Dedifferentiated amniotic fluid mesenchymal stem cell (primary cell): Measurements from ENCODE around the gene SERPINE3.

ENCODE experiments used
- DNase-seq: peaks from one replicate; pipeline ENCODE4 v3.0.0-alpha.2; 2016; ENCODE audit errors: extremely low spot score

SERPINE3 gene

GRCh38 chr13:51339354-51339753 lies at the start of gene SERPINE3:
SERPINE3 (plus strand) TSS chr13:51339691; CDS start chr13:51341092, 1,401 bp downstream.
- no peak for DNase-seq

GRCh38 chr13:51291341-51291740 lies 48.1 kb upstream of the SERPINE3 start:
- DNase-seq: no peak

GRCh38 chr13:51292000-51292565 lies 47.4 kb upstream of the SERPINE3 start:
- DNase-seq: no peak

DNA sequence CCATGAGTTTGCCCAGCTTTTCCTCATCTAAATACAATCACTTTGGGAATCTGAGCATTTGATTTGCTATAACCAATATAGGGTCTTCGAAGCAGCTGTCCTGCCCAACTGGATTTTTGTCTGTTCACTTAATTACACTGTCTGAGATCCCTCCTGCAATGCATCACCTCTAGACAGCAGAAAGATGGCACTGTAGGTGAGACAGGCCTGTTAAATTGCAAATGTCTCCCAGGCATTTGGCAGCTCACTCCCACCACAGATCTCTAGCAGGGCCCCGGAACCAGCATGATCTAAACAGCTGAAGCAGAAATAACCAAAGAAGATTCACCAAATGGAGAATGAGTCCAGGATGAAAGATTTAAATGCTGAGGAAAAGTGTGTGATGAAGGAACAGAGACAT lies 41.9 kb upstream of the SERPINE3 start:
- DNase-seq: no peak

DNA sequence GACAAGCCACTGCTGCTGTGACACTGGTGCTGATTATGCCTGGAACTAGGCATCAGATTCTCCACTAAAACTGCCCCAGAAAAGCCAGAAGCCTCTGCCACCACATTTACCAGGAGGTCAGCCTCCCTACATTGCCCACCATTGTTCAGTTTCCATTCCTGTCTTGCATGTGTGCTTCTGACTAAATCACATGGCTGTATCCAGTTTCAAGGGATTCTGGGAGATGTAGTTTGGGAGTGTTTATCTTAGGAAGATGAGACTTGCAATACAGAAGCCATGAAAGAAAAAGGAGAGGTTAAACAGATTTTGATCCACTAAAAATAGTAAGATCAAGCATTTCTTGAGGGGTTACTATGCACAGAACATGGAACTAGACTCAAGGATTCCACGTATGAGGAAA lies 40.7 kb upstream of the SERPINE3 start:
- no peak for DNase-seq

GRCh38 chr13:51303063-51303552 lies 36.4 kb upstream of the SERPINE3 start:
- DNase-seq: no peak

- DNase-seq: no peak
Observed at GRCh38 chr13:51303882-51304281, 35.6 kb upstream of the SERPINE3 start.

- DNase-seq: no peak
Observed at GRCh38 chr13:51305271-51305967, 34.1 kb upstream of the SERPINE3 start.

GRCh38 chr13:51308781-51309180 lies 30.7 kb upstream of the SERPINE3 start:
- no peak for DNase-seq

DNA sequence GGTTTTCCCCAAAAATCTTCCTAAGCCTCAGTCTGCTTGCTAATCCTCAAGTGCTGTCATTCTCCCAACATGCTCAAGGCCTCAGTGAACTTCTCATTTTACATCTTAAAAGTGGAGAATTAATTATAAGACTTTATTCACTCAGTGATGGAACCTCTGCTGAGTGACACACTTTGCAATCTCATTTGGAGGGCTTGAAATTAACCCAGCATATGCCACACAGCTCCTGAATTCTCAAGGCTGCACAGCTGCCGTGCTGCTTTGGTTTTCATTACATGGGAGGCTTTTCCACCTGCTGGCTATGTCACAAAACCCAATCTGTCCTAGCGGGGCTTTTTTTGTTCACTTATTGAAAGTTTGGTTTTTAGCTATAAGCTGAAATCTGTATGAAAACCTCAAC lies 28.3 kb upstream of the SERPINE3 start:
- no peak for DNase-seq

- no peak for DNase-seq
Observed at GRCh38 chr13:51311957-51312520, 27.5 kb upstream of the SERPINE3 start.

GRCh38 chr13:51313619-51314018 lies 25.9 kb upstream of the SERPINE3 start:
- no peak for DNase-seq

- DNase-seq: no peak
Observed at GRCh38 chr13:51317262-51317661, 22.2 kb upstream of the SERPINE3 start.

GRCh38 chr13:51318015-51318414 lies 21.5 kb upstream of the SERPINE3 start:
- no peak for DNase-seq

DNA sequence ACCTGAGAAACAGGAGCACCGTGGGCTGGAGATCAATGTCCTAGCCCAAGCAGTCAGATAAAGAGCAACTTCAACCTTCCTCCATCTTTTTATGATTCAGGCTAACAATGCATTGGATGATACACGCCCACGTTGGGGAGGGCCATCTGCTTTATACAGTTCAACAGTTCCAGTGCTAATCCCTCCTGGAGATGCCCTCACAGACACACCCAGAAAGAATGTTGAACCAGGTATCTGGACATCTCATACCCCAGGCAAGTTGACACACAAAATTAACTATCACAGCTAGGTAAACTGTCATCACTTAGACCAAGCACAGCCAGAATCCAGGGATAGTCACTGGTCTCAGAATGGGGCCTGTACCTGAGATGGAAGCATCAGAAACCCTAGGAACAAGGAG lies 20.6 kb upstream of the SERPINE3 start:
- no peak for DNase-seq

- DNase-seq: no peak
Observed at GRCh38 chr13:51321836-51322235, 17.7 kb upstream of the SERPINE3 start.

DNA sequence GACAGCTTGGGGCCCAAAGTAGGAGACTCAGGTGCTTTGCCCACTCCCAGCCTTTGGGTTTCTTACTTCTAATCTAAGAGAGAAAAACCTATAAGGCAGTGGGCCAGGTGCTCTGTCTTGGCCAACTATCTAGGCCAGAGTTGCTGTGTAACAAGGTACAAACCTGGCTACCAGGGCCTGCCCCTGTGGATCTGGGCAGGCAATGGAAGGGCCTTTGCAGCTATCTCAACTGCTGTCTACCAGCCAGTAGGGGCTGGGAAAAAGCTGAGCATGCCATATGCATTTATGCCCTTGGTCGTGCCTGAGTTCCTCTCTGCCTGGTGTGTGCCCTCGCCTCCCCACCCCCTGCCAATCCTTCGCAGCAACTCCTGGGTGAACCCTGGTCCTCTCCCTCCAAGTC lies 16.7 kb upstream of the SERPINE3 start:
- no peak for DNase-seq

GRCh38 chr13:51323824-51324511 lies 15.5 kb upstream of the SERPINE3 start:
- no peak for DNase-seq

DNA sequence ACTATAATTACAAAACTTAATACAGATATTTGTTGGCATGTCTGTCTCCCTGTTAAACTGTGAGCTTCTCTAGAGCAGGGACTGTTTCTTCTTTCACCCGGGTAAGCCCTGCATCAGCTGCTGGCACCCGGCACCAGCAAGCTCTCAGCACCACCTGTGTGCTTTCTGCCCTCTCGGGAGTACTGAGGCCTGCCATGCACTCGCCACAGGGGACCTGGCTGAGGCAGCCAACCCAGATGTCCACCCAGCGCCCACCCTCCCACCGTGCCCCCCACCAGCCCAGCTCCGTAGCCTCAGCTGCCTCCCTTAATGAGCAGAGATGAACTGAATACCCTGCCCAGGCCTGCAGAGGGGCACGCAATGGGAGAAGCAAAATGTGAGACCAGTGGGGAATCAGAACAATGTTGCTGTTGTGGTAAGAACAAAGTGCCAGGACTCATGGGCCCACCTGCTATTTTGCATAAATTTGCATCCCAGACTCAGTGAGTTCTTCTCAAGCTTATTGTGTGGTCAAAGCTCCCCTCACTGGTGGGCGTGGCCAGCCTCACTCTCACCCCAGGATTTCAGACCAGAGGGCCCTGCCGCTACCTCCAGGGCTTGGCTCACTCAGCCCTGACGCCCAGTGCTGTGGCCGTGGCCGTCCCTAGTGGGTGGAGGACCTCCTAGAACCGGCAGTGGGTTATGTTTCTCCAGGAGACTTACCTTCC lies 14.6 kb upstream of the SERPINE3 start:
- DNase-seq: no peak

DNA sequence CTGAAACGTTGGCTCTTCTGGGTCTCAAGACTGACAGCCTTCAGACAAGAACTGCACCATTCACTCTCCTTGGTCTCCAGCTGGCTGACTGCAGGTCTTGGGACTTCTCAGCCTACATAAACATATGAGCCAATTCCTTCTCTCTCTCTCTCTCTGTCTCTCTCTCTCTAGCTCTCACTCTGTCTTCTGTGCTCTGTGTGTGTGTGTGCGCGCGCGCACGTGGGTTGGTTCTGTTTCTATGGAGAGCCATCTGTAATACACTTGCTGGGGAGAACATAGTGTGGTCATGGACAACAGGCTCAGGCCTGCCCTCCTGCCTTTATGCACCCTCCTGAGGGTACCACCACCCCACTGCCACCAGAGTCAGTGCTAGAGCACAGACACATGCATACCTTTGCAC lies 13.7 kb upstream of the SERPINE3 start:
- no peak for DNase-seq

DNA sequence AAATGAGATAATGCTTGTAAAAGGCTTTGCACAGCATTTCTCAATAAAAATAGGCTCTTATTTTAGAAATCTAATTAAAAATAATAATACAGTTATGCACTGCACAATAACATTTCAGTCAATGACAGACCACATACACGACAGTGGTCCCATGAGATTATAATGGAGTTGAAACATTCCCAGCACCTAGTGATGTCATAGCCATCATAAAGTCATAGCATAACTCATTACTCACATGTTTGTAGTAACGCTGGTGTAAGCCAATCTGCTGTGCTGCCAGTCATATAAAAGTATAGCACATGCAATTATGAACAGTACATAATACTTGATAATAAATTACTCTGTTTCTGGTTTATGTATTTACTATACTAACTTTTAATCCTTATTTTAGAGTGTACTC lies 12.7 kb upstream of the SERPINE3 start:
- no peak for DNase-seq

DNA sequence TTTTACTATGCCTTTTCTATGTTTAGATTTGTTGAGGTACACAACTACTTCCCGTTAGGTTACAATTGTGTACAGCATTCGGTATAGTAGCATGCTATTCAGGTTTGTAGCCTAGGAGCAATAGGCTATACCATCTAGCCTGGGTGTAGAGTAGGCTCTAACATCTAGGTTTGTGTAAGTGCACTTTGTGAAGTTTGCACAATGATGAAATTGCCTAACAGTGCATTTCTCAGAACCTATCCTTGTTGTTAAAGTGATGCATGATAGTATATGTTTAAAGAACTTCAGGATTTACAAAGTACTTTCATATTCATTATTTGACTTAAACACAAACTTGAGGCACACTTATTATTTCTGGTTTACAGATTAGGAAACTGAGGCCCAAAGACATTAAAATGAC lies 11.5 kb upstream of the SERPINE3 start:
- no peak for DNase-seq
